Lower lobe of right lung (tissue), 2 donors: ENCODE results near the gene CACNA1D. TPM values are rescaled to one million over a fixed set of nuclear protein-coding genes. Genes with fewer than 3 reads are reported as not detected.

Source experiments
- ATAC-seq, 2 donors: fragments of 200-7000 bp; cut with Tn5 transposase; one replicate each; pipeline ENCODE4 v1.9.1; 2020 to 2022; ENCODE audit warnings: mild to moderate bottlenecking in 2 of 2, moderate library complexity in 2 of 2
- DNase-seq: peaks from one replicate; pipeline ENCODE4 v3.0.0-alpha.2; 2020
- H3K27ac ChIP-seq: fragments of 200-600 bp; one replicate; pipeline ENCODE4 v1.8.0; 2022
- H3K27me3 ChIP-seq: fragments of 200-600 bp; one replicate; pipeline ENCODE4 v1.8.0; 2022; ENCODE audit warnings: low read depth
- H3K36me3 ChIP-seq: fragments of 200-600 bp; one replicate; pipeline ENCODE4 v1.8.0; 2022; ENCODE audit warnings: mild to moderate bottlenecking
- H3K4me1 ChIP-seq: fragments of 200-600 bp; one replicate; pipeline ENCODE4 v1.8.0; 2022
- H3K4me3 ChIP-seq: fragments of 200-600 bp; one replicate; pipeline ENCODE4 v1.8.0; 2022; ENCODE audit warnings: mild to moderate bottlenecking
- H3K9me3 ChIP-seq: fragments of 200-600 bp; one replicate; pipeline ENCODE4 v1.8.0; 2022
- CTCF ChIP-seq: fragments of 200-600 bp; IDR thresholded peaks from one replicate; pipeline ENCODE4 v1.8.0; 2022; ENCODE audit warnings: antibody characterized with exemption, mild to moderate bottlenecking
- intact Hi-C: fragments of 100-400 bp; cut with DNase I; formaldehyde crosslinking; loops from one replicate; pipeline ENCODE4 v1.11.0; 2022
- total RNA-seq: library from RNA; stranded (reverse); fragmentation: NEBNext Ultra II Directional; extraction: Animal tissue kit (Norgen Biotek cat#: 25700); gene quantifications from one replicate; pipeline ENCODE4 v1.2.1, GENCODE V29; 2021
- donor health status: DM: no; HTN: yes; CAD: no; lungs with severe emphysema.

The CACNA1D gene
- total RNA-seq, 1 donor from 2014 or later = 33.6 TPM

GRCh38 chr3:53803816-53804695 lies 309.6 kb downstream of the CACNA1D start:
- Histone ChIP-seq H3K4me3 (no peak overlapping the region), H3K27ac (no peak overlapping the region), H3K27me3 (no peaks in the 10 kb centered on the region), H3K36me3 (peaks cover 5% of the 10 kb centered on the region), H3K4me1 (no peaks in the 10 kb centered on the region), H3K9me3 (no peaks in the 10 kb centered on the region)
- intact Hi-C loops = no loop called here
- no peak for TF ChIP-seq CTCF
- DNase-seq (no peak), ATAC-seq (no peak)

- DNase-seq (no peak), ATAC-seq (no peak)
- intact Hi-C loops = no loop called here
- no peak overlapping the region for H3K4me3 ChIP-seq
- no peak overlapping the region for H3K27ac ChIP-seq
- peaks cover 13% of the 10 kb centered on the region for H3K36me3 ChIP-seq
- no peaks in the 10 kb centered on the region for H3K27me3 ChIP-seq
- H3K9me3 ChIP-seq = no peaks in the 10 kb centered on the region
- H3K4me1 ChIP-seq = no peaks in the 10 kb centered on the region
- TF ChIP-seq CTCF = no peak
These were observed 310.5 kb downstream of the CACNA1D start for GRCh38 chr3:53804697-53805462.

- Histone ChIP-seq H3K4me1 (no peaks in the 10 kb centered on the region), H3K27me3 (no peaks in the 10 kb centered on the region), H3K9me3 (no peaks in the 10 kb centered on the region), H3K36me3 (peaks cover 13% of the 10 kb centered on the region), H3K27ac (no peak overlapping the region), H3K4me3 (no peak overlapping the region)
- TF ChIP-seq CTCF = no peak
- no peak for ATAC-seq
- intact Hi-C loops = no loop called here
- no peak for DNase-seq
These were observed 311.2 kb downstream of the CACNA1D start for GRCh38 chr3:53805463-53806159.

GRCh38 chr3:53806182-53807116 lies 312.0 kb downstream of the CACNA1D start:
- ATAC-seq (no peak), DNase-seq (no peak)
- H3K4me1 ChIP-seq = no peaks in the 10 kb centered on the region
- intact Hi-C loops = no loop called here
- TF ChIP-seq CTCF = no peak
- no peak overlapping the region for H3K4me3 ChIP-seq
- H3K27me3 ChIP-seq = no peaks in the 10 kb centered on the region
- H3K9me3 ChIP-seq = no peaks in the 10 kb centered on the region
- no peak overlapping the region for H3K27ac ChIP-seq
- H3K36me3 ChIP-seq = peaks cover 13% of the 10 kb centered on the region
